ENCODE results near the gene LRRTM1.

The LRRTM1 gene

DNA sequence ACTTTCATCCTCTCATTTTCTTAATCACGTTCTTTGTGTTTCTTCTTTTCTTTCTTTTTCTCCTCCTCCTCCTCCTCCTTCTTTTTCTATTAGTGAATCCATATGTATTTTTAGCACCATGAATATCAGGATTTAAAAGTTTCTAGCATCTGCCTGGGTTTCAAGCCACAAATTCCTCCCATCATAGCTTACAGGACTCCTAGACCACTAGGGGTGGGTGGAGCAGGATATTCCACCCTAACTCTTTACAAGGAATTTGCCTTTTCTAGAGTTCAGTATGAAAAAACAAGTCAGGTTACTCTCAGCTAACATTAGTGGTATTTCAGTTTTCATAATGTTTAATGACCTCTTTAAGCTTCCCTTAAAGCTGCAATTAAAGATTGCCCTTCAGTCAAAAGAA is 19.1 kb upstream of the LRRTM1 start:
- no peak for DNase-seq (ENCODE audit: low read depth)
- TF ChIP-seq CTCF (IDR thresholded peaks at IDR 0.05; ENCODE audit: low read depth, low read length, missing control alignments) = no peak
- no peak overlapping the region for H3K4me3 ChIP-seq (ENCODE audit: low read depth, low read length)

DNA sequence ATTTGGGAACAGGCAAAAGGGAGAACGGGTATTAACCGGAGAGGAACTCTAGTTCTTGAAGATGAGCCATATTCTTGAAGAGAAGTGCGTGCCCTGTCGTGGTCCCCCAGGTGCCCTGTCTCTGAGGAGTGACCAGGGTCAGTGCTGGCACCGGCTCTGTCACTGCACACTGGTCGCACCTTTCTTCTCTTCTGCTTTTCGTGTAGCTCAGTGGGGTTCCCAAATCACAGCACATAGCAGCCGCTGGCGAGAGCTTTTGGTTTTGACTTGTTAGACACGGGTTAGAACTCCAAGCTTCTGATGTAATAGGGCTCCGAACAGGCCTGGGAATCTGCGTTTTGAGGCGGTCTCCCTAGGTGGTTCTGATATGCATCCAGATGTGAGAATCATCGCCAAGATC is 18.4 kb upstream of the LRRTM1 start:
- H3K4me3 ChIP-seq (ENCODE audit: low read depth, low read length) = no peak overlapping the region
- no peak for DNase-seq (ENCODE audit: low read depth)
- no peak for TF ChIP-seq CTCF (IDR thresholded peaks at IDR 0.05; ENCODE audit: low read depth, low read length, missing control alignments)

- TF ChIP-seq CTCF (IDR thresholded peaks at IDR 0.05; ENCODE audit: low read depth, low read length, missing control alignments) = no peak
- no peak overlapping the region for H3K4me3 ChIP-seq (ENCODE audit: low read depth, low read length)
Measured at GRCh38 chr2:80322311-80322920, 17.9 kb upstream of the LRRTM1 start.

DNA sequence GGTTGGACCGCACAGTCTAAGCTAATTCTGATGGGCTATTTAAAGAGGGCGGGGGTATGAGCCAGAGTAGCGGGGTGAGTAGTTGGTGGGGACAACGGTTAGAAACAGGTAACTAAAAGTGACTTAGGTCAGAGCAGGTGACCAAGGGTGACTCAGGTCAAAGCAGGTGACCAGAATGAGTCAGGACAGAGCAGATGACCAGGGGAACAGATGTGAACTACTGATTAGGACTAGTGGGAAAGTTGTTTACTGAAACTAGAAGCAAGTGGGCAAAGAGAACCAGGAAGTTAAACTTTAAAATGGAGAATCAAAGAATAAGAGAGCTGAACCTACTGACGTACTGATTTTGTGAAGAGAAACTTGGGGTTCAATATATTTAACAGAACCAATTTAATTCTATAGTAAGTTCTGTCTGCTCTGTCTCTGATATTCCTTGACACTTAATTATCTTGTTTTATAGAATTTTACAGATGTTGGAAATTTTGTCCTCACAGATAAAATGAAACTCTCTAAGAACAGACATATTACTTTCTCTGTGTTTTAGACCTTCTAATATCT is 7.8 kb upstream of the LRRTM1 start:
- no peak for TF ChIP-seq CTCF (IDR thresholded peaks at IDR 0.05; ENCODE audit: low read depth, low read length, missing control alignments)
- DNase-seq (ENCODE audit: low read depth) = no peak
- H3K4me3 ChIP-seq (ENCODE audit: low read depth, low read length) = no peak overlapping the region

More at GRCh38 chr2:80322311-80322920, 17.9 kb upstream of the LRRTM1 start:
- DNase-seq (ENCODE audit: low read depth) = no peak

GRCh38 chr2:80311304-80311703 is 6.8 kb upstream of the LRRTM1 start:
- no peak for TF ChIP-seq CTCF (IDR thresholded peaks at IDR 0.05; ENCODE audit: low read depth, low read length, missing control alignments)
- no peak for DNase-seq (ENCODE audit: low read depth)
- H3K4me3 ChIP-seq (ENCODE audit: low read depth, low read length) = no peak overlapping the region

DNA sequence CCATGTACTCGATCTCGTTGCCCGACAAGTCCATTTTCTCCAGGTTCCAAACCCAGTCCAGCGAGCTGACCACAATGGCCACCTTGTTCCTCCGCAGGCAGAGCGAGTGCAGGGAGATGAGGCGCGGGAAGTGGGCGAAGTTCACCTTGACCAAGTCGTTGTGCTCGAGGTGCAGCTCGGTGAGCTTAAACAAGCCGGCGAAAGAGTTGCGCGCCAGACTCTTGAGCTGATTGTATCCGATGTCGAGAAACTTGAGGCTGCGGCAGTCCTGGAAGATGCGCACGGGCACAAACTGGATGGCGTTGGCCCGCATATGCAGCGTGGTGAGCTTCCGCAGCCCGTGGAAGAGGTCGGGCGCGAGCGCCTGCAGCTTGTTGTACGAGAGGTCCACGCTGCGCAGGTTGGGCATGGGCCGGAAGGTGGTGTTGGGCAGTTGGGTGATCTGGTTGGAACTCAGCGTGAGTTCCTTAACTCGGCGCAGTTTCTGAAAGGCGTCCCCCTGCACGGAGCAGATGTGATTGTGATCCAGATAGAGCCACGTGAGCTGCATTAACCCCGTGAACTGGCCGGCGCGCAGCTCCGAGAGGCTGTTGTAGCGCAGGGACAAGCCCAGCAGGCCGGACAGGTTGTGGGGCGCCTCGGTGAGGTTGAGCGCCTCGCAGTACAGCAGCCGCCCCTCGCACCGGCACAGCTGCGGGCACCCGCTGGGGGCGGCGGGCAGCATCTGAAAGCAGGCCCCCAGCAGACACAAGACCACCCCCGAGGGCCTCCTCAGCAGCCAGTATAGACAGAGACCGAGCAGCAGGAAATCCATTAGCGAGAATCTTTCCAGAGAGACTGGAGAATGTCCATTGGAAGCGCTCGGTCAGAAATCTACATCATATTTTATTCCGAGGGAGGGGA is 1.3 kb downstream of the LRRTM1 start:
- DNase-seq (ENCODE audit: low read depth) = no peak
- no peak for TF ChIP-seq CTCF (IDR thresholded peaks at IDR 0.05; ENCODE audit: low read depth, low read length, missing control alignments)
- H3K4me3 ChIP-seq (ENCODE audit: low read depth, low read length) = no peak overlapping the region
